ENCODE data around the gene PLIN5.

- TF ChIP-seq CTCF (IDR thresholded peaks at IDR 0.05) (no peak), POLR2A (IDR thresholded peaks at IDR 0.05) (no peak)
Measured at GRCh38 chr19:4493104-4493928, 41.7 kb downstream of the PLIN5 start.
